ENCODE measurements around the gene NDUFS2.

GRCh38 chr1:161157867-161158266 lies 44.3 kb upstream of the NDUFS2 start:
- TF ChIP-seq EZH2 (IDR thresholded peaks at IDR 0.05; ENCODE audit: low read depth, low read length, severe bottlenecking) (no peak), POLR2A (IDR thresholded peaks at IDR 0.05; ENCODE audit: control extremely low read depth in 1 of 2, low read depth in 2 of 2, low read length in 2 of 2) (no peak), CTCF (IDR thresholded peaks at IDR 0.05; ENCODE audit: control extremely low read depth in 1 of 3, insufficient read depth in 1 of 3, low read depth in 1 of 3, low read length in 3 of 3) (no peak), CHD1 (IDR thresholded peaks at IDR 0.05; ENCODE audit: low read depth, low read length) (no peak), TAF1 (IDR thresholded peaks at IDR 0.05; ENCODE audit: low read depth, low read length) (no peak), CBX5 (IDR thresholded peaks at IDR 0.05; ENCODE audit: low read depth, low read length) (no peak), EGR1 (IDR thresholded peaks at IDR 0.05; ENCODE audit: borderline replicate concordance, low read depth, low read length) (no peak)

Measured in H1 (cell line).